HUDEP-2 (cell line): Measurements from ENCODE around the gene PTPRE.
"Not testable (repeated sequence)": the region's sequence is repeated elsewhere in the genome, so short reads cannot be mapped to it uniquely, and the experiment has no call there.

Source experiments
- DNase-seq, 76 experiments: peaks; one replicate each; lab custom pipeline; 2025; ENCODE audit not compliant: unreplicated experiment in 76 of 76; lab: John Stamatoyannopoulos, UW

PTPRE gene

GRCh38 chr10:128084991-128085390 is 178.1 kb downstream of the PTPRE start:
- DNase-seq, result no peak

GRCh38 chr10:128086003-128086863 is 179.3 kb downstream of the PTPRE start:
- no peak for DNase-seq

- no peak for DNase-seq
These were observed 180.4 kb downstream of the PTPRE start for GRCh38 chr10:128087146-128087883.

GRCh38 chr10:128087884-128088709 is 181.2 kb downstream of the PTPRE start:
- no peak for DNase-seq

- no peak for DNase-seq
These were observed 184.8 kb downstream of the PTPRE start for GRCh38 chr10:128091636-128092210.

GRCh38 chr10:128092454-128092853 is 185.6 kb downstream of the PTPRE start:
- no peak for DNase-seq

GRCh38 chr10:128094596-128094995 is 187.7 kb downstream of the PTPRE start:
- not testable (repeated sequence) for DNase-seq

- DNase-seq, result no peak
These were observed 188.3 kb downstream of the PTPRE start for GRCh38 chr10:128095027-128095752.

GRCh38 chr10:128095753-128096469 is 189.0 kb downstream of the PTPRE start:
- no peak for DNase-seq

- no peak for DNase-seq
These were observed 189.7 kb downstream of the PTPRE start for GRCh38 chr10:128096486-128097199.

- DNase-seq, result no peak
These were observed 190.9 kb downstream of the PTPRE start for GRCh38 chr10:128097783-128098182.

GRCh38 chr10:128098631-128099030 is 191.7 kb downstream of the PTPRE start:
- DNase-seq, result no peak

- no peak for DNase-seq
These were observed 193.0 kb downstream of the PTPRE start for GRCh38 chr10:128099901-128100300.

- no peak for DNase-seq
These were observed 195.0 kb downstream of the PTPRE start for GRCh38 chr10:128101901-128102300.

- DNase-seq, result no peak
These were observed 195.8 kb downstream of the PTPRE start for GRCh38 chr10:128102480-128103228.

GRCh38 chr10:128103229-128103714 is 196.4 kb downstream of the PTPRE start:
- DNase-seq, result no peak

- no peak for DNase-seq
These were observed 198.5 kb downstream of the PTPRE start for GRCh38 chr10:128105383-128105782.

GRCh38 chr10:128109707-128110106 is 202.8 kb downstream of the PTPRE start:
- no peak for DNase-seq
